WTC11 (cell line): ENCODE data around the gene ALK.

Source experiments
- FOXP1 ChIP-seq: sonication (generic); formaldehyde crosslinking; IDR thresholded peaks from 2 replicates; pipeline ENCODE4 v1.8.0; 2022; ENCODE audit warnings: missing genetic modification reagents, mild to moderate bottlenecking, moderate library complexity, borderline replicate concordance
- ZNF396 ChIP-seq: fragments of 250-450 bp; sonication (Bioruptor Pico); IDR thresholded peaks from 2 replicates; pipeline ENCODE4 v1.8.0; 2021; ENCODE audit warnings: mild to moderate bottlenecking, moderate library complexity, borderline replicate concordance
- TF ChIP-seq, protein P1 (sequence below): sonication (generic); formaldehyde crosslinking; conservative IDR thresholded peaks from 2 replicates; pipeline ENCODE4 v1.8.1; 2022; ENCODE audit warnings: mild to moderate bottlenecking, missing genetic modification reagents
- TF ChIP-seq, protein P2 (sequence below): fragments of 200-600 bp; IDR thresholded peaks from 2 replicates; pipeline ENCODE4 v1.8.0; 2022; ENCODE audit warnings: antibody characterized with exemption

DNA sequence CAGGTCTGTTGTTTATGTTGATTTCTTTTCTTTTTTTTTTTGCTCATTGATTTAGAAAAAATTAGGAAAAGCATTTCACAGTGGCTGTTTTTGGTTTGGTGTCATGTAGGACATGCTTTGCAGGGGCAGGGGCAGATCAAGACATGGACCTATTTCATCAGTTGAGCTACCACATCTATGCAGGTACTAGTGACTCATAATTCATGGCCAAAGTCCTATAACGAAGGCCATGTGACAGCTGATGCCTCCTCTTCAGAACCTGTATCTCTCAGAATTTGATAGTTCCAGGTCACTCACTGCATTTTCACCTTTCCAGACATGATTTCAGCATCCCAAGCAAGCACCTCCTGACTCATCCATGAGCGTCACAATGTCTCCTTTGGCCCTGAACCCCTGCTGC lies 195.8 kb downstream of the ALK start:
- TF ChIP-seq ZNF396 (CRISPR knock-in tag) (no peak), FOXP1 (no peak)
- TF ChIP-seq, protein P1, sequence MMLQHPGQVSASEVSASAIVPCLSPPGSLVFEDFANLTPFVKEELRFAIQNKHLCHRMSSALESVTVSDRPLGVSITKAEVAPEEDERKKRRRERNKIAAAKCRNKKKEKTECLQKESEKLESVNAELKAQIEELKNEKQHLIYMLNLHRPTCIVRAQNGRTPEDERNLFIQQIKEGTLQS (CRISPR knock-in tag) = no peak
- TF ChIP-seq, protein P2, sequence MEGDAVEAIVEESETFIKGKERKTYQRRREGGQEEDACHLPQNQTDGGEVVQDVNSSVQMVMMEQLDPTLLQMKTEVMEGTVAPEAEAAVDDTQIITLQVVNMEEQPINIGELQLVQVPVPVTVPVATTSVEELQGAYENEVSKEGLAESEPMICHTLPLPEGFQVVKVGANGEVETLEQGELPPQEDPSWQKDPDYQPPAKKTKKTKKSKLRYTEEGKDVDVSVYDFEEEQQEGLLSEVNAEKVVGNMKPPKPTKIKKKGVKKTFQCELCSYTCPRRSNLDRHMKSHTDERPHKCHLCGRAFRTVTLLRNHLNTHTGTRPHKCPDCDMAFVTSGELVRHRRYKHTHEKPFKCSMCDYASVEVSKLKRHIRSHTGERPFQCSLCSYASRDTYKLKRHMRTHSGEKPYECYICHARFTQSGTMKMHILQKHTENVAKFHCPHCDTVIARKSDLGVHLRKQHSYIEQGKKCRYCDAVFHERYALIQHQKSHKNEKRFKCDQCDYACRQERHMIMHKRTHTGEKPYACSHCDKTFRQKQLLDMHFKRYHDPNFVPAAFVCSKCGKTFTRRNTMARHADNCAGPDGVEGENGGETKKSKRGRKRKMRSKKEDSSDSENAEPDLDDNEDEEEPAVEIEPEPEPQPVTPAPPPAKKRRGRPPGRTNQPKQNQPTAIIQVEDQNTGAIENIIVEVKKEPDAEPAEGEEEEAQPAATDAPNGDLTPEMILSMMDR = no peak
